ENCODE data around the gene PIK3C2G. TPM values are rescaled to one million over a fixed set of nuclear protein-coding genes. Genes with fewer than 3 reads are reported as not detected.

Gene PIK3C2G
- polyA plus RNA-seq, 1 donor (not counting 4 experiments of a cell fraction or from before 2014, with no cell fraction given): 3.7 TPM

DNA sequence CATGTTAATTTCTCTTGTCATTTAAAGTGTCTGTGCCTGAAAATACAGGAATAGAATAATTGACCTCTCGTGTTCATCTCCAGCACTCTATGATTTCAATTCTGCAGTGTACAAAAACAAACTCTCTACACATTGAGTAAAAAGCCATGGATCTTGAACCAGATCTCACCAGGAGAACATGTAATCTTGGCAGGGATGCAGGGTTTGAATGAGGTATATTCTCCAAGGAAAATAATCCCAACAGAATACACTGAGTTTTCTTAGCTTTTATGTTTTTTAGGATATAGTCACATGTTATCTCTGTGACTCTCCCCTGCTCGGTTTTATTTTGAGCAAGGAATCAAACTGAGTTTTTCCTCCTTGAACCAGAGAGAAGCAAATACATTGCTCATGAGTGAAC, 224.7 kb downstream of the PIK3C2G start:
- dilution Hi-C loops (cut with MboI; ENCODE audit: extremely low pct_ligation_motif_present, low sequenced_read_pairs): no loop called here

DNA sequence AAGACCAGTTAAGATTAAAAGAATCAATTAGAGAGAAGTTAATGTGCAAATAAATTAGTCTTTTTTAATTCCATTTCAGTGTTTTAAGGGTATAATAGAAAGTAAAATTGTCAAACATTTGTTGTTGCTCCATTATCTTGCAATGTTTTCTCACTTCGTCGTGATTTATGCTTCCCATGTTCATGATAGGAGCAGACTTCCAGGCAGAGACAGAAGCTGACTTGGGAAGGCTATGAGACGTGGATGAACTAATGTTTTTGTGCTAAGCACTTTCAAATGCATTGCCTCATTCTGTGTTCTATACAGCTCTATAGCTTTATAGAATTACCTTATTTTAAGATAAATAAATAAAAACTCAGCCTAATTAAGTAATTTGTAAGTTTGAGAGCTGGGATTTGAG, 226.2 kb downstream of the PIK3C2G start:
- Histone ChIP-seq H2AFZ (ENCODE audit: control insufficient read depth, low read length) (no peak overlapping the region), H3K4me2 (ENCODE audit: control insufficient read depth, extremely low read depth, insufficient read depth, low read depth, low read length) (no peak overlapping the region), H3K9ac (ENCODE audit: control insufficient read depth, extremely low read depth, insufficient read depth, low read length) (no peak overlapping the region), H3K9me3 (ENCODE audit: control insufficient read depth, low read depth, low read length) (no peaks in the 10 kb centered on the region), H3K79me2 (ENCODE audit: control insufficient read depth, insufficient read depth, low read length) (no peaks in the 10 kb centered on the region), H3K36me3 (ENCODE audit: control insufficient read depth in 2 of 2, extremely low read depth in 1 of 2, insufficient read depth in 2 of 2, low read length in 2 of 2) (no peaks in the 10 kb centered on the region), H3K27me3 (ENCODE audit: control insufficient read depth, extremely low read depth, insufficient read depth, low read length) (no peaks in the 10 kb centered on the region), H3K4me1 (ENCODE audit: control insufficient read depth, extremely low read depth, insufficient read depth, low read length) (peaks cover 4% of the 10 kb centered on the region), H3K9me1 (ENCODE audit: control insufficient read depth, extremely low read depth, insufficient read depth, low read length) (no peaks in the 10 kb centered on the region), H4K20me1 (ENCODE audit: control insufficient read depth, extremely low read depth, insufficient read depth, low read length) (no peaks in the 10 kb centered on the region), H3K27ac (ENCODE audit: control insufficient read depth, insufficient read depth, low read length) (no peak overlapping the region), H3K4me3 (ENCODE audit: control insufficient read depth in 2 of 3, extremely low read depth in 1 of 3, insufficient read depth in 2 of 3, low read depth in 1 of 3, low read length in 3 of 3) (no peak overlapping the region)
- DNase-seq (ENCODE audit: low read depth, low spot score) (no peak), FAIRE-seq (no peak)
- TF ChIP-seq EZH2 (IDR thresholded peaks at IDR 0.05; ENCODE audit: low read length): no peak
- no peak for TF ChIP-seq CTCF (optimal IDR thresholded peaks at IDR 0.05 in 1 of 3, IDR thresholded peaks at IDR 0.05 in 1 of 3, conservative IDR thresholded peaks at IDR 0.05 in 1 of 3; ENCODE audit: extremely low read depth in 1 of 3, insufficient read depth in 2 of 3, low read length in 3 of 3)
- dilution Hi-C loops (cut with MboI; ENCODE audit: extremely low pct_ligation_motif_present, low sequenced_read_pairs): no loop called here

More for the DNA sequence above, 224.7 kb downstream of the PIK3C2G start:
- no peak overlapping the region for H3K4me2 ChIP-seq (ENCODE audit: control insufficient read depth, extremely low read depth, insufficient read depth, low read depth, low read length)
- H3K36me3 ChIP-seq (ENCODE audit: control insufficient read depth in 2 of 2, extremely low read depth in 1 of 2, insufficient read depth in 2 of 2, low read length in 2 of 2): no peaks in the 10 kb centered on the region
- H3K9me3 ChIP-seq (ENCODE audit: control insufficient read depth, low read depth, low read length): no peaks in the 10 kb centered on the region
- TF ChIP-seq CTCF (optimal IDR thresholded peaks at IDR 0.05 in 1 of 3, IDR thresholded peaks at IDR 0.05 in 1 of 3, conservative IDR thresholded peaks at IDR 0.05 in 1 of 3; ENCODE audit: extremely low read depth in 1 of 3, insufficient read depth in 2 of 3, low read length in 3 of 3): no peak
- no peak for TF ChIP-seq EZH2 (IDR thresholded peaks at IDR 0.05; ENCODE audit: low read length)
- H3K27ac ChIP-seq (ENCODE audit: control insufficient read depth, insufficient read depth, low read length): no peak overlapping the region
- H3K27me3 ChIP-seq (ENCODE audit: control insufficient read depth, extremely low read depth, insufficient read depth, low read length): no peaks in the 10 kb centered on the region
- H3K4me3 ChIP-seq (ENCODE audit: control insufficient read depth in 2 of 3, extremely low read depth in 1 of 3, insufficient read depth in 2 of 3, low read depth in 1 of 3, low read length in 3 of 3): no peak overlapping the region
- FAIRE-seq (no peak), DNase-seq (ENCODE audit: low read depth, low spot score) (no peak)
- H3K9me1 ChIP-seq (ENCODE audit: control insufficient read depth, extremely low read depth, insufficient read depth, low read length): no peaks in the 10 kb centered on the region
- H3K9ac ChIP-seq (ENCODE audit: control insufficient read depth, extremely low read depth, insufficient read depth, low read length): no peak overlapping the region
- no peaks in the 10 kb centered on the region for H3K4me1 ChIP-seq (ENCODE audit: control insufficient read depth, extremely low read depth, insufficient read depth, low read length)
- H2AFZ ChIP-seq (ENCODE audit: control insufficient read depth, low read length): no peak overlapping the region
- H4K20me1 ChIP-seq (ENCODE audit: control insufficient read depth, extremely low read depth, insufficient read depth, low read length): no peaks in the 10 kb centered on the region
- no peaks in the 10 kb centered on the region for H3K79me2 ChIP-seq (ENCODE audit: control insufficient read depth, insufficient read depth, low read length)

All from keratinocyte (primary cell).